ENCODE results near the gene SLC6A20. TPM values are rescaled to one million over a fixed set of nuclear protein-coding genes. Genes with fewer than 3 reads are reported as not detected.

The SLC6A20 gene
- polyA plus RNA-seq, 1 donor (not counting 4 experiments of a cell fraction or from before 2014, with no cell fraction given), result 0.34 TPM

- peaks cover 3% of the 10 kb centered on the region for H3K4me1 ChIP-seq (ENCODE audit: control insufficient read depth, extremely low read depth, insufficient read depth, low read length)
- DNase-seq (ENCODE audit: low read depth, low spot score) (no peak), FAIRE-seq (no peak)
- dilution Hi-C loops (cut with MboI; ENCODE audit: extremely low pct_ligation_motif_present, low sequenced_read_pairs), result no loop called here
- no peaks in the 10 kb centered on the region for H3K9me3 ChIP-seq (ENCODE audit: control insufficient read depth, low read depth, low read length)
- no peak overlapping the region for H3K27ac ChIP-seq (ENCODE audit: control insufficient read depth, insufficient read depth, low read length)
- H3K27me3 ChIP-seq (ENCODE audit: control insufficient read depth, extremely low read depth, insufficient read depth, low read length), result no peaks in the 10 kb centered on the region
- no peak overlapping the region for H3K4me3 ChIP-seq (ENCODE audit: control insufficient read depth in 2 of 3, extremely low read depth in 1 of 3, insufficient read depth in 2 of 3, low read depth in 1 of 3, low read length in 3 of 3)
- H3K9me1 ChIP-seq (ENCODE audit: control insufficient read depth, extremely low read depth, insufficient read depth, low read length), result no peaks in the 10 kb centered on the region
- H4K20me1 ChIP-seq (ENCODE audit: control insufficient read depth, extremely low read depth, insufficient read depth, low read length), result no peaks in the 10 kb centered on the region
- TF ChIP-seq EZH2 (IDR thresholded peaks at IDR 0.05; ENCODE audit: low read length), result no peak
- TF ChIP-seq, protein P1, sequence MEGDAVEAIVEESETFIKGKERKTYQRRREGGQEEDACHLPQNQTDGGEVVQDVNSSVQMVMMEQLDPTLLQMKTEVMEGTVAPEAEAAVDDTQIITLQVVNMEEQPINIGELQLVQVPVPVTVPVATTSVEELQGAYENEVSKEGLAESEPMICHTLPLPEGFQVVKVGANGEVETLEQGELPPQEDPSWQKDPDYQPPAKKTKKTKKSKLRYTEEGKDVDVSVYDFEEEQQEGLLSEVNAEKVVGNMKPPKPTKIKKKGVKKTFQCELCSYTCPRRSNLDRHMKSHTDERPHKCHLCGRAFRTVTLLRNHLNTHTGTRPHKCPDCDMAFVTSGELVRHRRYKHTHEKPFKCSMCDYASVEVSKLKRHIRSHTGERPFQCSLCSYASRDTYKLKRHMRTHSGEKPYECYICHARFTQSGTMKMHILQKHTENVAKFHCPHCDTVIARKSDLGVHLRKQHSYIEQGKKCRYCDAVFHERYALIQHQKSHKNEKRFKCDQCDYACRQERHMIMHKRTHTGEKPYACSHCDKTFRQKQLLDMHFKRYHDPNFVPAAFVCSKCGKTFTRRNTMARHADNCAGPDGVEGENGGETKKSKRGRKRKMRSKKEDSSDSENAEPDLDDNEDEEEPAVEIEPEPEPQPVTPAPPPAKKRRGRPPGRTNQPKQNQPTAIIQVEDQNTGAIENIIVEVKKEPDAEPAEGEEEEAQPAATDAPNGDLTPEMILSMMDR (optimal IDR thresholded peaks at IDR 0.05 in 1 of 3, IDR thresholded peaks at IDR 0.05 in 1 of 3, conservative IDR thresholded peaks at IDR 0.05 in 1 of 3; ENCODE audit: extremely low read depth in 1 of 3, insufficient read depth in 2 of 3, low read length in 3 of 3), result no peak
- no peak overlapping the region for H3K4me2 ChIP-seq (ENCODE audit: control insufficient read depth, extremely low read depth, insufficient read depth, low read depth, low read length)
- H3K36me3 ChIP-seq (ENCODE audit: control insufficient read depth in 2 of 2, extremely low read depth in 1 of 2, insufficient read depth in 2 of 2, low read length in 2 of 2), result no peaks in the 10 kb centered on the region
- no peak overlapping the region for H3K9ac ChIP-seq (ENCODE audit: control insufficient read depth, extremely low read depth, insufficient read depth, low read length)
- H3K79me2 ChIP-seq (ENCODE audit: control insufficient read depth, insufficient read depth, low read length), result no peaks in the 10 kb centered on the region
- H2AFZ ChIP-seq (ENCODE audit: control insufficient read depth, low read length), result no peak overlapping the region
These were observed 7.1 kb upstream of the SLC6A20 start for GRCh38 chr3:45803252-45803935.

DNA sequence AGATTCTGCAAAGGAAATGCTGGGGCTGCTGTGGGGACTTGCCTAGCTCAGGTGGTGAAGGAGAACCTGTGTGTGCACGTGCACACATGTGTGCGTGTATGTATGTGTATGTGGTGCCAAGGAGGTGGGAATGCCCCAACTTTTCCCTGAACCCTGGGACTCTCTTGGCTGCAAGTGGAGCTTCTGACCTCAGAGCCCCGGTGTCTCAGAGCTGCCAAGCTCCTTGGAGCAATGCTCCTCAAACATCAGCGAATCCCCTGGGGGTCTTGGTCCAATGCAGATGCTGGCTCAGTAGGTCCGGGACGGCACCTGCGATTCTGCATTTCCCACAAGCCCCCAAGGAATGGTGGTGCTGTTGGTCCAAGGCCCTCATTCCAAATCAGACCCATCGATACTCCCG lies 5.8 kb upstream of the SLC6A20 start:
- no peak for FAIRE-seq
- TF ChIP-seq, protein P1 (optimal IDR thresholded peaks at IDR 0.05 in 1 of 3, IDR thresholded peaks at IDR 0.05 in 1 of 3, conservative IDR thresholded peaks at IDR 0.05 in 1 of 3; ENCODE audit: extremely low read depth in 1 of 3, insufficient read depth in 2 of 3, low read length in 3 of 3), result no peak
- no peak for TF ChIP-seq EZH2 (IDR thresholded peaks at IDR 0.05; ENCODE audit: low read length)
- DNase-seq (ENCODE audit: low read depth, low spot score), result no peak
- Histone ChIP-seq H3K4me3 (ENCODE audit: control insufficient read depth in 2 of 3, extremely low read depth in 1 of 3, insufficient read depth in 2 of 3, low read depth in 1 of 3, low read length in 3 of 3) (no peak overlapping the region), H3K9me1 (ENCODE audit: control insufficient read depth, extremely low read depth, insufficient read depth, low read length) (no peaks in the 10 kb centered on the region), H4K20me1 (ENCODE audit: control insufficient read depth, extremely low read depth, insufficient read depth, low read length) (no peaks in the 10 kb centered on the region), H3K79me2 (ENCODE audit: control insufficient read depth, insufficient read depth, low read length) (no peaks in the 10 kb centered on the region), H3K4me1 (ENCODE audit: control insufficient read depth, extremely low read depth, insufficient read depth, low read length) (peaks cover 3% of the 10 kb centered on the region), H3K36me3 (ENCODE audit: control insufficient read depth in 2 of 2, extremely low read depth in 1 of 2, insufficient read depth in 2 of 2, low read length in 2 of 2) (no peaks in the 10 kb centered on the region), H3K4me2 (ENCODE audit: control insufficient read depth, extremely low read depth, insufficient read depth, low read depth, low read length) (no peak overlapping the region), H2AFZ (ENCODE audit: control insufficient read depth, low read length) (no peak overlapping the region), H3K9ac (ENCODE audit: control insufficient read depth, extremely low read depth, insufficient read depth, low read length) (no peak overlapping the region), H3K27ac (ENCODE audit: control insufficient read depth, insufficient read depth, low read length) (no peak overlapping the region), H3K9me3 (ENCODE audit: control insufficient read depth, low read depth, low read length) (no peaks in the 10 kb centered on the region), H3K27me3 (ENCODE audit: control insufficient read depth, extremely low read depth, insufficient read depth, low read length) (peaks cover under 1% of the 10 kb centered on the region)
- dilution Hi-C loops (cut with MboI; ENCODE audit: extremely low pct_ligation_motif_present, low sequenced_read_pairs), result no loop called here

Measured in keratinocyte (primary cell).